HG03378 (cell line): ENCODE measurements around the gene SRC.
"Not testable (repeated sequence)": the region's sequence is repeated elsewhere in the genome, so short reads cannot be mapped to it uniquely, and the experiment has no call there.

ENCODE experiments used
- ATAC-seq: cut with Tn5 transposase; IDR thresholded peaks from one replicate; pipeline ENCODE4 v1.9.1; 2021; ENCODE audit warnings: mild to moderate bottlenecking, moderate library complexity; ENCODE audit not compliant: unreplicated experiment

Gene SRC

GRCh38 chr20:37361336-37361735, 15.4 kb downstream of the SRC start:
- no peak for ATAC-seq

DNA sequence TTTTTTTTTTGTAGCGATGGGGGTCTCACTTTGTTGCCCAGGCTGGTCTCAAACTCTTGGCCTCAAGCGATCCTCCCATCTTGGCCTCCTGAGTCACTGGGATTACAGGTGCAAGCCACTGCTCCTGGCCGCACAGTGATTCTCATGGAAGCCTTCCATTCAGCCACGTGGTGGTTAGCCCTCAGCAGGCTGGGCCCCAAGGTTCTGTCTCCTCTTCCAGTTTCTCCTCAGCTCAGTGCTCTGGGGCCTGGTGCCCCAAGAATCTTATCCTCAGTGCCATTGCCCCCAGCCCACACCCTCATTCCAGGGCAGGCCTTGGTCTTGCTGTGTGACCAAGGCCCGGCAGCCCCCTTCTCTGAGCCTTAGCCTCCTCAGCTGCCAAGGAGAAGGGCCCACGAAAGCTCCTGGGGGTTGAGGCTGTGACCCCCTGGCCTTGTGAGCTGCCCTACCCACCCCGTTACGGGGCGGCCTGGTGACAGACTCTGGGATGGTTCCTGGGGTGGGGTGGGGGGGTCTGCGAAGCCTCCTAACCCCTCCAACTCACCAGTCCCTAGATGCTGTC, 16.4 kb downstream of the SRC start:
- no peak for ATAC-seq

DNA sequence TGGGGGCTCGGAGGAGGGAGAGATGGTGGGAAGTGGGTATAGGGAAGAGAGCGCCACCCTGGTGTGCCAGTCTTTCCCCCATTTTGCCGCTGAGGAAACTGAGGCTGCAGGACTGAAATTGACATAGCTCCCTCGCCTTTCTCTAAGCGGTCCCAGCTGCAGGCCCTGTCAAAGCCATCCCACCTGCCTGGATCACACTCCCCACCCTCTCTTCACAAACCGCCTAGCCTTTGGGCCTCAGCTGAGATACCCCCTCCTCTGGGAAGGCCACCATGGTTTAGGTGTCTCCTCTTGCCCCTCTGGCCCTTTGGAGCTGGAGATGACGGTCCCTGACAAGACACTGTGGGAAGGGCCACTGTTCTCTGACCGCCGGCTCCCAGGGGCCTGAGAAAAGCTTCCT, 16.9 kb downstream of the SRC start:
- no peak for ATAC-seq

- ATAC-seq, result no peak
Observed at GRCh38 chr20:37363221-37364012, 17.5 kb downstream of the SRC start.

GRCh38 chr20:37364013-37364926, 18.3 kb downstream of the SRC start:
- ATAC-seq, result no peak

GRCh38 chr20:37364927-37365272, 19.0 kb downstream of the SRC start:
- ATAC-seq, result no peak

DNA sequence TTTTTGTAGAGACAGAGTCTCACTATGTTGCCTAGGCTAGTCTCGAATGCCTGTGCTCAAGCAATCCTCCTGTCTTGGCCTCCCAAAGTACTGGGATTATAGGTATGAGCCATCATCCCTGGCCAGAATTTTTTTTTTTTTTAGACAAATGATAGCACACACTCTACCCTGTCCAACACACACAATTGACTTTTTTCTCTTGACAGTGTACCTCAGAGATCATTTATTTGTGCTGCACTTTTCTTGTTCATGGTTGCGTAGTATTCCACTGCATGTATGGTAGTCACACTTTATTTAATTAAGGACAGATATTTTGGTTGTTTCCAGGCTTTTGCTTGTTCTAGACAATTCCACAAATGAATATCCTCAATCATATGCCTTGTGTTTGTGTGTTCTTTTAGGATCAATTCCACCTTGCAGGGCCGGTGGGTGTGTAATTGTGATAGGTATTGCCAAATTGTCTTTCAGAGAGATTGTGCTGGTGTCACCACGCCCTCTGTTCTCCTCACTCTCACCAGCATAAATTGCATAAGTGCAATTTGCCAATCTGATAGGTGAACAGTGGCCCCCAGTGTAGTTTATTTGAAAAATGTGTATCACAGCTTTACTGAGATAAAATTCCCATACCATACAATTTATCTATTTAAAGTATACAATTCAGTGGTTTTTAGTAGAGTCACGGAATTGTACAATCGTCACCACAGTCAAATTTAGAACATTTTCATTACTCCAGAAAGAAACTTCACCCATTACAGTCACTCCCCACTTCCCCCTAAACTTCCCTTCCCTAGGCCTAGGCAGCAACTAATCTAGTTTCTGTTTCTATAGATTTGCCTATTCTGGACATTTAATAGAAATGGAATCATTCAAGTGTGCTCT, 20.1 kb downstream of the SRC start:
- ATAC-seq, result peak; percentile 64

GRCh38 chr20:37366743-37367142, 20.8 kb downstream of the SRC start:
- ATAC-seq, result peak; percentile 14

- no peak for ATAC-seq
Observed at GRCh38 chr20:37369846-37370245, 23.9 kb downstream of the SRC start.

- not testable (repeated sequence) for ATAC-seq
Observed at GRCh38 chr20:37371845-37372244, 25.9 kb downstream of the SRC start.

DNA sequence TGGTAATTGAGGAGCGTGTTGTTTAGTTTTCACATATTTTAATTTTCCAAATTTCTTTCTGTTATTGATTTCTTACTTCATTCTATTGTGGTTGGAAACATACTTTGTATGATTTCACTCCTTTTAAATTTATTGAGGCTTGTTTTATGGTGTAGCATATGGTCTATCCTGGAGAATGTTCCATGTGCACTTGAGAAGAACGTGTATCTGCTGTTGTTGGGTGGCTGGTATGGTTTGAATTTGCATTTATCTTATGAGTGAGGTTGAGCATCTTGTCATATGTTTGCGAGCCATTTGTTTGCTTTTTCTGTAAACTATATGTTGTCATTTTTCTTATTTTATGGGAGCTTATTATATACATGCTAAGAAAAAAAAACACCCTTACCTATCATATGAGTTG, 26.5 kb downstream of the SRC start:
- ATAC-seq, result no peak

GRCh38 chr20:37373020-37373598, 27.2 kb downstream of the SRC start:
- no peak for ATAC-seq

GRCh38 chr20:37375227-37375626, 29.3 kb downstream of the SRC start:
- no peak for ATAC-seq

DNA sequence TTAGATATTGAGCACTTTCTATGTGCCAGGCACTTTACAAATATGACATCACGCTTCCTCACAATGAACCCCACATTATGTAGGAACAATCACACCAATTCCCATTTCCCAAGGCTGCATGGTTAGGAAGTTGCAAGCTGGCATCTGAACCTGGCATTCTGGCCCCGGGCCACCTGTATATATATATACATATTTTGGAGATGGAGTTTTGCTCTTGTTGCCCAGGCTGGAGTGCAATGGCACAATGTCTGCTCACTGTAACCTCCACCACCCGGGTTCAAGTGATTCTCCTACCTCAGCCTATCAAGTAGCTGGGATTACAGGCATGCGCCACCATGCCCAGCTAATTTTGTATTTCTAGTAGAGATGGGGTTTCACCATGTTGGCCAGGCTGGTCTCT, 30.4 kb downstream of the SRC start:
- no peak for ATAC-seq

GRCh38 chr20:37376791-37377190, 30.9 kb downstream of the SRC start:
- no peak for ATAC-seq

DNA sequence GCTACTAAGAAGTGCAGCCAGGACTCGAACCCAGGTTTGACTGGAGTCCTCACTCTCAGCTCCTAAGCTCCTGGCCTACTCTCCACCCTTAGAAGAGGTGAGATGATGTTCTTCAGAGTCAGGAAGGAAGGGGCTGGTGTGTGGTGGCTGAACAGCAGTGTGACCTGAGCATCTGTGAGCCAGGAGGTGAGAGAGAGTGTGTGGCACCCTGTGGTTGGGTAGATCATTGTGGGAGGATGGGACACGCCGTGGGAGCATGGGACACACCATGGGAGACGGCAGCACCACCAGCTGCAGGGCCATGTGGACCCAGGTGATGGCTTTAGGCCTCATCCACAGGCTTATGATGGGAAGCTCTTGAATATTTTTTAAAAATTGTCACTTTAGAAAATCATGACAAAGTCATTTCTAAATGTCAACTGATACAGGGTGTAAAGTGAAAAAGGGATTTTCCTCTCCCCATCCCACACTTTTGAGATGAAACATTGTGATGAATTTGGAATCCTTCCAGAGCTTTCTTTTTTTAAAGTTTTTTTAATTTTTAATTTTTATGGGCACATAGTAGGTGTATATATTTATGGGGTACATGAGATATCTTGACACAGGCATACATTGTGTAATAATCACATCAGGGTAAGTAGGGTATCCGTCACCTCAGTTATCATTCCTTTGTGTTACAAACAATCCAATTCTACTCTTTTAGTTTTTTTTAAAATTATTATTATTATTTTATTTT, 31.6 kb downstream of the SRC start:
- ATAC-seq, result no peak

DNA sequence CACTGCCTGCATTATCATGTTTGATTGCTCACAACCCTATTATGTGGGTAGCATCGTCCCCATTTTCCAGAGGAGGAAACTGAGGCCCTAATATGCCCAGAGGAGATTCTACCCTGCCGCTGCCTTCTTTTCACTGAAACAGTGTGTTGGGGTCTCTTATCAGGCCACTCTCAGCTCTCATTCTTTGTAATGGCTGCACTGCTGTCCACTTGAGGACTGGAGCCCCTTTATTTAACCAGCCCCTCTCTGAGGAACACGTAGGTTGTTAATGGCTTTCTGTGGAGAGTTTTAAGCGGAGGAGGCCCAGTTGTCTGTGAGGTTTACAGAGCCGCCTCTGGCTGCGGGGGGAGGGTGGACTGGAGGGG, 32.5 kb downstream of the SRC start:
- no peak for ATAC-seq

- no peak for ATAC-seq
Observed at GRCh38 chr20:37378785-37379598, 33.1 kb downstream of the SRC start.
